ENCODE data around the gene LY6G6F. TPM values are rescaled to one million over a fixed set of nuclear protein-coding genes. Genes with fewer than 3 reads are reported as not detected.
A peak's percentile ranks its signal among the peaks of the same experiment; 100 is the strongest.

The LY6G6F gene
- total RNA-seq, 2 donors from 2014 or later = not detected

- Histone ChIP-seq H3K4me1 (ENCODE audit: control insufficient read depth, insufficient read depth, low read length) (no peaks in the 10 kb centered on the region), H3K9me3 (ENCODE audit: control insufficient read depth, low read length) (no peaks in the 10 kb centered on the region), H3K4me3 (ENCODE audit: low read length) (no peak overlapping the region), H3K27ac (ENCODE audit: low read depth, low read length) (no peak overlapping the region), H3K36me3 (ENCODE audit: control insufficient read depth, insufficient read depth, low read length) (peaks cover 10% of the 10 kb centered on the region), H3K9ac (ENCODE audit: extremely low read depth, low read length, poor library complexity, severe bottlenecking) (no peak overlapping the region), H3K27me3 (ENCODE audit: control insufficient read depth, insufficient read depth, low read length, poor library complexity, severe bottlenecking) (peaks cover 6% of the 10 kb centered on the region)
- H3K4me3 Mint-ChIP-seq = no peak overlapping the region
- H3K27ac Mint-ChIP-seq = no peak overlapping the region
- no peaks in the 10 kb centered on the region for H3K9me3 Mint-ChIP-seq
- H3K4me1 Mint-ChIP-seq = peaks cover 10% of the 10 kb centered on the region
- no peak for DNase-seq
- peaks cover 11% of the 10 kb centered on the region for H3K27me3 Mint-ChIP-seq (ENCODE audit: insufficient read depth)
- H3K36me3 Mint-ChIP-seq (ENCODE audit: low read depth) = peaks cover 13% of the 10 kb centered on the region
- WGBS, 2 experiments (ENCODE audit: insufficient coverage in 1 of 2, insufficient read length in 1 of 2) = 78 to 82% methylated on average over 5 to 6 of the region's 6 CpGs
- TF ChIP-seq CTCF (conservative IDR thresholded peaks at IDR 0.05) = no peak
Observed at GRCh38 chr6:31676904-31677303, 29.8 kb upstream of the LY6G6F start.

- no peak overlapping the region for H3K9ac ChIP-seq (ENCODE audit: extremely low read depth, low read length, poor library complexity, severe bottlenecking)
- no peak overlapping the region for H3K27ac ChIP-seq (ENCODE audit: low read depth, low read length)
- Mint-ChIP-seq H3K4me3 (no peak overlapping the region), H3K4me1 (peaks cover 10% of the 10 kb centered on the region), H3K27ac (no peak overlapping the region), H3K36me3 (ENCODE audit: low read depth) (peaks cover 5% of the 10 kb centered on the region), H3K9me3 (no peaks in the 10 kb centered on the region), H3K27me3 (ENCODE audit: insufficient read depth) (peaks cover 17% of the 10 kb centered on the region)
- no peaks in the 10 kb centered on the region for H3K4me1 ChIP-seq (ENCODE audit: control insufficient read depth, insufficient read depth, low read length)
- no peak overlapping the region for H3K4me3 ChIP-seq (ENCODE audit: low read length)
- H3K36me3 ChIP-seq (ENCODE audit: control insufficient read depth, insufficient read depth, low read length) = peaks cover 6% of the 10 kb centered on the region
- TF ChIP-seq CTCF (conservative IDR thresholded peaks at IDR 0.05) = no peak
- WGBS, 2 experiments (ENCODE audit: insufficient coverage in 1 of 2, insufficient read length in 1 of 2) = 76 to 84% methylated on average over 8 of the region's 8 CpGs
- no peak for DNase-seq
- no peaks in the 10 kb centered on the region for H3K9me3 ChIP-seq (ENCODE audit: control insufficient read depth, low read length)
- peaks cover 7% of the 10 kb centered on the region for H3K27me3 ChIP-seq (ENCODE audit: control insufficient read depth, insufficient read depth, low read length, poor library complexity, severe bottlenecking)
Observed at GRCh38 chr6:31677955-31678354, 28.7 kb upstream of the LY6G6F start.

- peaks cover 7% of the 10 kb centered on the region for H3K36me3 Mint-ChIP-seq (ENCODE audit: low read depth)
- Histone ChIP-seq H3K4me3 (ENCODE audit: low read length) (peak within 1 kb of the TSS; percentile 80), H3K36me3 (ENCODE audit: control insufficient read depth, insufficient read depth, low read length) (peaks cover 5% of the 10 kb centered on the region), H3K27ac (ENCODE audit: low read depth, low read length) (no peak within 1 kb of the TSS), H3K27me3 (ENCODE audit: control insufficient read depth, insufficient read depth, low read length, poor library complexity, severe bottlenecking) (peaks cover 7% of the 10 kb centered on the region), H3K9me3 (ENCODE audit: control insufficient read depth, low read length) (no peaks in the 10 kb centered on the region), H3K4me1 (ENCODE audit: control insufficient read depth, insufficient read depth, low read length) (no peaks in the 10 kb centered on the region), H3K9ac (ENCODE audit: extremely low read depth, low read length, poor library complexity, severe bottlenecking) (peak within 1 kb of the TSS; percentile 44)
- no peaks in the 10 kb centered on the region for H3K9me3 Mint-ChIP-seq
- TF ChIP-seq CTCF (conservative IDR thresholded peaks at IDR 0.05) = peak; percentile 81
- H3K27ac Mint-ChIP-seq = peak within 1 kb of the TSS; percentile 75
- WGBS, 2 experiments (ENCODE audit: insufficient coverage in 1 of 2, insufficient read length in 1 of 2) = 17 to 19% methylated on average over 16 to 17 of the region's 17 CpGs
- peak; percentile 89 for DNase-seq
- H3K4me3 Mint-ChIP-seq = peak within 1 kb of the TSS; percentile 67
- H3K4me1 Mint-ChIP-seq = peaks cover 16% of the 10 kb centered on the region
- peaks cover 17% of the 10 kb centered on the region for H3K27me3 Mint-ChIP-seq (ENCODE audit: insufficient read depth)
Observed at GRCh38 chr6:31680226-31681134, 26.2 kb upstream of the LY6G6F start, which contains the start of gene LY6G5C. Gene LY6G5C, minus strand, starts transcription at chr6:31681067. Its CDS starts 694 bp downstream, at chr6:31680373.

Data from endodermal cell (in vitro differentiated cells).